ENCODE measurements around the gene KCNAB1. TPM values are rescaled to one million over a fixed set of nuclear protein-coding genes. Genes with fewer than 3 reads are reported as not detected.

Gene KCNAB1
- total and polyA plus RNA-seq, 2 experiments from 2014 or later: 0.06 to 0.70 TPM

GRCh38 chr3:156317462-156318074 lies 197.2 kb downstream of the KCNAB1 start:
- H3K4me1 ChIP-seq (ENCODE audit: low read depth): no peaks in the 10 kb centered on the region
- no peak overlapping the region for H3K4me3 ChIP-seq
- TF ChIP-seq CTCF (IDR thresholded peaks at IDR 0.05; ENCODE audit: low read depth, low read length): no peak
- peak in 1 of 2 donors; percentile 49 for DNase-seq (ENCODE audit: low read depth in 1 of 2, low spot score in 1 of 2)
- H3K36me3 ChIP-seq: no peaks in the 10 kb centered on the region
- no peaks in the 10 kb centered on the region for H3K9me3 ChIP-seq (ENCODE audit: low read depth)
- no peak overlapping the region for H3K27ac ChIP-seq
- no peaks in the 10 kb centered on the region for H3K27me3 ChIP-seq

- no peaks in the 10 kb centered on the region for H3K4me1 ChIP-seq (ENCODE audit: low read depth)
- H3K27ac ChIP-seq: no peak overlapping the region
- H3K9me3 ChIP-seq (ENCODE audit: low read depth): no peaks in the 10 kb centered on the region
- no peaks in the 10 kb centered on the region for H3K27me3 ChIP-seq
- no peak overlapping the region for H3K4me3 ChIP-seq
- no peak for DNase-seq (ENCODE audit: low read depth in 1 of 2, low spot score in 1 of 2)
- H3K36me3 ChIP-seq: no peaks in the 10 kb centered on the region
- TF ChIP-seq CTCF (IDR thresholded peaks at IDR 0.05; ENCODE audit: low read depth, low read length): no peak
Measured at GRCh38 chr3:156321945-156322344, 201.6 kb downstream of the KCNAB1 start.

GRCh38 chr3:156323466-156323865 lies 203.1 kb downstream of the KCNAB1 start:
- TF ChIP-seq CTCF (IDR thresholded peaks at IDR 0.05; ENCODE audit: low read depth, low read length): no peak
- peak in 1 of 2 donors; percentile 30 for DNase-seq (ENCODE audit: low read depth in 1 of 2, low spot score in 1 of 2)
- no peaks in the 10 kb centered on the region for H3K27me3 ChIP-seq
- no peaks in the 10 kb centered on the region for H3K4me1 ChIP-seq (ENCODE audit: low read depth)
- H3K27ac ChIP-seq: no peak overlapping the region
- no peak overlapping the region for H3K4me3 ChIP-seq
- no peaks in the 10 kb centered on the region for H3K36me3 ChIP-seq
- no peaks in the 10 kb centered on the region for H3K9me3 ChIP-seq (ENCODE audit: low read depth)

GRCh38 chr3:156330415-156330814 lies 210.0 kb downstream of the KCNAB1 start:
- H3K9me3 ChIP-seq (ENCODE audit: low read depth): no peaks in the 10 kb centered on the region
- no peaks in the 10 kb centered on the region for H3K27me3 ChIP-seq
- H3K36me3 ChIP-seq: no peaks in the 10 kb centered on the region
- no peak overlapping the region for H3K27ac ChIP-seq
- no peak for DNase-seq (ENCODE audit: low read depth in 1 of 2, low spot score in 1 of 2)
- no peaks in the 10 kb centered on the region for H3K4me1 ChIP-seq (ENCODE audit: low read depth)
- no peak for TF ChIP-seq CTCF (IDR thresholded peaks at IDR 0.05; ENCODE audit: low read depth, low read length)
- no peak overlapping the region for H3K4me3 ChIP-seq

GRCh38 chr3:156332304-156332703 lies 211.9 kb downstream of the KCNAB1 start:
- Histone ChIP-seq H3K4me3 (no peak overlapping the region), H3K9me3 (ENCODE audit: low read depth) (no peaks in the 10 kb centered on the region), H3K27ac (no peak overlapping the region), H3K36me3 (no peaks in the 10 kb centered on the region), H3K4me1 (ENCODE audit: low read depth) (no peaks in the 10 kb centered on the region), H3K27me3 (no peaks in the 10 kb centered on the region)
- DNase-seq (ENCODE audit: low read depth in 1 of 2, low spot score in 1 of 2): no peak
- TF ChIP-seq CTCF (IDR thresholded peaks at IDR 0.05; ENCODE audit: low read depth, low read length): no peak
